HG02870 (cell line): ENCODE results near the gene STK24.
A peak's percentile ranks its signal among the peaks of the same experiment; 100 is the strongest.

ENCODE experiments used
- ATAC-seq: cut with Tn5 transposase; IDR thresholded peaks from one replicate; pipeline ENCODE4 v1.9.1; 2021; ENCODE audit warnings: mild to moderate bottlenecking, moderate library complexity; ENCODE audit not compliant: unreplicated experiment

STK24 gene

DNA sequence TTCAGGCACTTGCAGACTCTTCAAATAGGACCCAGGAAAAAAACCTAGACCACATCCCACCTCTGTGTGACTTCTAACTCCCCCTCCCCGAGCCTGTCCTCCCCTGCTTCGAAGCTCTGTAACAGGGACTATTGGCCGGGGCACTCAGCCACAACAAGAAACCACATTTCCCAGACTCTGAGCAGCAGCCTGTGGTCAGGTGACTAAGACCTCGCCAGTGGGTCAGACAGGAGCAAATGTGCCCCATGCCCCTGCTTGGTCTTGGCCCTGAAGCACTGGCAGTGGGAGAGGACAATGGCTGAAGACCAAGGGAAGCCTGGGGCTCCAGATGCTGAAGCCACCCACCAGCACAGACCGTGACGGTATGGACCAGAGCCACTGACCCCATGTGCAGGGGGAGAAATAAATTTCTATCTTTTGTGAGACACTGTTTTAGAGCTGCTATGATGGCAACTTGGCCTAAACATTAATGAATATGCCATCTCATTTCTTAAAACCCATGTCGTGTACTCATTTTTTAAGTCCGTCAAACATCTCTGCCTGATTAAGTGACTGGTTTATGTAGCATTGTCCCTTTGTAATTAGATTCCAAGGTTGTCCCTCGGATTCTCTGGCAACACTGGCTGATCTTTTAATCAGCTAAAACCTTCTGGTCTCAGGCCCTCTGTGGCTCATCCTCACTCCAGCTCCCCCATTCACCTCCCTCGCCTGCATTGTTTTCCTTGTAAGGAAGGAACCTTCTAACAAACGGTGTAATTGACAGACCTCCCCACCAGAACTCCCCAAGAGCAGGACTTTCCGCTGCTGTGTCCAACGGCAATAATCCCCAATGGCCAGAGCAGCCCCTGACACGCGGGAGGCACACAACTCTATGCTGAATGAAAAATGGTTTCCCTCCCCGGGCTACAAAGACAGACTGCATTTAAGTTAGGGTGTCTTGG lies 98.4 kb downstream of the STK24 start:
- no peak for ATAC-seq

DNA sequence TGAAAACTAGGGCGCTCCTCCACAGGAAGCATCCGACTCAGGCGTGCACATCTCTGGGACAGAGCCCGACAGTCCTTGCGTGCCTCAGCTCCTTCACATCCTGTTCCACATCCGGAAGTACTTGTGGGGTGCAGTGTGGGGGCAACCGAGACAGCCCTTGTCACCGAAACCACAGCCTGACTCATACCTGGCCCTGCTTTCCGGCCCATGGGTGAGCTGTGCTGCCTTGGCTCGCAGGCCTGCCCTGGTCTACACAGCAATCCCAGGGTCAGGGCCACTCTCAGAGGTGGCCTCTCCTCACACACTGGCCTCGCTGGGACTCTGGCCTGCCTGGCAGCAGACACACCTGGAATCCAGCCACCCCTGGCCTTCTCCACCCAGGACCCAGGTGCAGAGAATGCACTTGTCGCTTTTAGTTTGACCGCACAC lies 100.4 kb downstream of the STK24 start:
- ATAC-seq, result peak; percentile 82

DNA sequence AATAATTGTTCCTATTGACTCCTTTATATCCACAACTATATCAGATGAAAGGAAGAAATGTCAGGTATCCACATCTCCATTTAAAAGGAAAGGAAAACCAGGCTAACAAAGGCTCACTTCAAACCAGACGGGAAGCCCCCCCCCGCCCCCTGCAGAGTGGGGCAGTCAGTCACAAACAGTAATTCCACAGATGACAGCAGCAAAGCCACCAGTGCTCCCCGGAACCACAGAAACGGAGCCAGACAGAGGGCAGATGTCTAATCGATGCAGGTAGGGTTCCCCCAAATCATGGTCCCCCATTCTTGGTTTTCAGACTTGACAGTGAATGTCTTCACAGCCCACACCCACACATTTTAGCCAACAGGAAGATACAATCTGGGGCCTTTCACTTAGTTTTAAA lies 100.8 kb downstream of the STK24 start:
- ATAC-seq, result peak; percentile 25

DNA sequence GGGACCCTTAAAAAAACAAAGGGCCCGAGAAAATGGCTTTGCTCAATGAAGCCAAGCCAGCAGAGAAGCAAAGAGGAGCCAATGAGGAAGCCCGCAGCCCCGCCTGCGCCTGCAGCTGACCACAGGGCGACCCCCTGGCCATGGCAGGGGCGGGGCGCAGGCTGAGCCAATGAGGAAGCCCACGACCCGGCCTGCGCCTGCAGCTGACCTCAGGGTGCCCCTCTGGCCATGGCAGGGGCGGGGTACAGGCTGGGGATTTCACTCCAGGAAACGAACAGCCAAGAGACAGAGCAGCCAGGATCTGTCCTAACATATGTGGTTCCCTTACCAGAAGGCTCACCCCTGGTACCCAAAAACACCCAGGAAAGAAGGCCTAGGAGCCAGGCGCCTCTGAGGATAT lies 101.4 kb downstream of the STK24 start:
- no peak for ATAC-seq

DNA sequence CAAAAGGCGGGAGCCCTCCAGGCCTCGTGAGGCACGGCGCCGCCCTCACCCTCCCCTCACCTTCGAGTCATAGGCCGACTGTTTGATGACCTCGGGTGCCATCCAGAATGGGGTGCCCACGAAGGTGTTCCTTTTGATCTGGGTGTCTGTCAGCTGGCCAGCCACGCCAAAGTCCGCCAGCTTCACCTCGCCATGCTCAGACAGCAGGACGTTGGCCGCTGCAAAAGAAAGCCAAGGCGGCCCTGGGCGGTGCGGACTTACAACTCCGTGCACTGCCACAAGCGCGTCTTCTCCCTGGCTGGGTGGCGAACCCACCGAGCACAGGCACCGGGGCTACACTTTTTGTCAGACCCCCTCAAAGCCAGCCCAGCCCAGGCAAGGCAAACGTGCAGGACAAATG lies 102.1 kb downstream of the STK24 start:
- ATAC-seq, result no peak

DNA sequence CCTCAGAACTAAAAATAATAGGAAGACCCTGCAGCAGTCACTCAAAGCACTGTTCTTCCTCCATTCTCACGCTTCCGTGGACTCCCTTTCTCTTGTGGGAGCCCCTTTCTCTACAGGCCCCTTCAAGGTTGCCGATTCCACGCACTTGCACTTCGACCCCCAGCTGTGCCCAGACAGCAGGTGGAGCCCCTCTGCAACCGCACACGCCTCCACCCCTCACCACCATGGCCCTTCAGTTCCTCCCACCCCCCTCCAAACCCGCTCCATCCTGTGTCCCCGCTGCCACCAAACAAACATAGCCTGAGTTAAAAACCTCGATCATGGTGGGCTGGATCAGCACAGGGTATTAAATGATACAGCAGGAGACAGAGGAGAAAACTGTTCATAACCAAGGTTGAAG lies 102.6 kb downstream of the STK24 start:
- ATAC-seq, result no peak

DNA sequence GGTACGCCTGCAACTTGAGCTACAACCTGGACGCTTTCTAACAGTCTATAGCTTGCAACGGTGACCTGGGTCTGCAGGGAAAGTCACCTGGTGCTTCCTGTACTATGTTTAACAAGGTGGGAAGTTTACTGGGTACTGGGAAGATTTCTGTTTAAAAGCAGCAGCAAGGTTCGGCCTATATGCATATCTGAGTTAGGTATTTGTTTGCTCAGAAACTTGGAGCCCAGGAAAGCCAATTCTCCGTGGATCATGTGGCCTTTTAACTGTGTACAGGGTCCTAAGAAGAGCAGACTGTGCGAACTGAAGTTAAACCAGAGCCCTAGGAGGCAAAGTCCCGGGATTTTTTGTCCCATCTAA lies 103.1 kb downstream of the STK24 start:
- no peak for ATAC-seq

DNA sequence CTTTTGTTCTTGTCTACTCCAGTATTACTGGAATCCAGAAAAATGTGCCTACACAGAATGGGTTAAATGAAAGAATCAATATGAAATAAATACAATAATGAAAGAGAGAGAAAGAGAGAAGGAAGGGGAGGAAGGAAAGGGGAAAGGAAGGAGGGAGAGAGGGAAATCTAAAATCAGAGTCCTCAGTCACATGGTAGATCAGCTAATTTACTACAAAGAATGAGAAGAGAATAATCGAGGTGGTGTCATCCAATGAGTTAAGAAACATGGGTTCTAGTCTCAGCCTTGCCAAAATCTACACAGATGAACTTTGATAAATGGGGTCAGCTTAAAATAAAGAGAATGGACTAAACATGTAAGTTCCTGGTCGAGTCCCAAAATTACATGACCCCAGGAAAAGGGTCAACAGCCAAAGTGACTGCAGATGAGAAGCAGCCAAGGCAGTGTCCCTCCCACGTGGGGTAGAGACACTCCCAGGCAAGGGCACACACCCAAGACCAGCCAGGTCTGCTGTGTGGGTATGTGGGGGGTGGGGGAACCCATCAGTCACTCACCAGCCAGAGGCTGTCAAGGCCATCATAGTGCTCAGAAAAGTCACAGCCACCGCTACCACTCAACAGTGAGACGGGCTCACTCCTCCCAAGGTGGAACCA lies 103.6 kb downstream of the STK24 start:
- no peak for ATAC-seq

DNA sequence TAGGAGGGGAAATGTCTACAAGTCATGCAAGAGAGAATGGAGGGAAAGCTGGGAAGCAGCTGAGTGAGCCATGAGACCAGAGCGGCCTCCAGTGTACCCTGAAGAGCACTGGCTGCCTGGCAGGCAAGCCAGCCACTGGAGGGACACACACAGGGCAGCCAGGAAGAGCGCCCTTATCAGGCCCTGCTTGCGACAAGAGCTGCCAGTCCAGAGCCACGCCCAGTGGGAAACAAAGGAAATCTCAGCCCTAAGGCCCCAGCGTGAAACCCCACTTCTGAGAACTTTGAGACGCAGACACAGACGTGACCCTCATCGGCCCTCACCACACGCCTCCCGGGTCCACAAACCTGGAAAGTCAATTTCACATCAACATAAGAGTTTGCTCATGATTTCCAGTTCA lies 105.0 kb downstream of the STK24 start:
- no peak for ATAC-seq

DNA sequence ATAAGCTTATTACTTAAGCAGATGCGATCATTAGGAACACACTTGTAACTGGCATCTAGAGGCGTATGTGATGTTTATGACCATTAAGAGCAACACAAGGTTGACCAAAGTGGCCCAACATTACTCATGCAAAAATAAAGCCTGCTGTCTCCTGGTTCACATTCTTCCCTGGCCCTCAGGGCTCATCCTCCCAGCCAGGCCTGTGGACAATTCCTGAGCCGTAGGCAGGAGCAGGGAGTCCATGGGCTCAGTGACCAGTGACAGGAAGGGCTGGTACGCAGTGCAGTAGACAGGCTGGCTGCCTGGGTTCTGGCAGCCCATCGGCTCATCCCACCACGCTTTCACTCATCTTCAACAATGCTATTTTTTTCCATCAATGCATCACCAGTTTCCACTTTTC lies 106.0 kb downstream of the STK24 start:
- no peak for ATAC-seq

DNA sequence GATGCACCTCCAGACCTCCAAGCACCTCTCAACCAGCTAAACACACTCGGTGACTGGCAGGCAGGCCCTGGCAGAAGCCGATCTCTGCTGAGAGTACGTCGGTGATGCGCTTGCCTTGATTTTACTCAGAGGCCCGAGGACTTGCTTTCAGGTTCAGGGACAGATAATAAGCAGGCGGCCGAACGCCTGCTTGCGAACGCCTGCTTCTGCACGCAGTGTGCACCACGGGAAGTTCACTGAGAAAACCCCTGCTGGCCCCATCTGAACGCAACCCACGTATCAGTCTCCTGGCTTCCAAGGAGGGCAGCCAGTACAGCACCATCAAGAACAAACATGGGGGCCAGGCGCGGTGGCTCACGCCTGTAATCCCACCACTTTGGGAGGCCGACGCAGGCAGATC lies 108.0 kb downstream of the STK24 start:
- no peak for ATAC-seq

DNA sequence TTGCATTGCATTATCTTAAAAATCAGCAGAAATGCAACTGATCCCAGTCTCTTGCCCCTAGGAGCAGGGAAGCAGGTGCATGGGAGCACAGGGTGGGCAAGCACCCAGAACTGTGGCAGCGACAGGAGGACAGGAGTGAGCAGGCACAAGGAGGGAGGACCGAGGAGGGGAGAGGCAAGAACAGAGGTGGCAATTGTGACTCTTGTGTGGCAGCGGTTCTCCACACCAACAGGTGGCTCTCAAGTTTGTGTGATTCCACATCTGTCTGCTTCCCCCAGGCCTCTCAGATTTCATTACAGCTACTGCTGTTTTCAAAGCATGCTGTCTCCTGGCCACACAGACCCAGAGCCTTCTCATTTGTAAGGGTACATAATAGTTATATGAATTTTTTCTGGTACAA lies 108.5 kb downstream of the STK24 start:
- no peak for ATAC-seq

DNA sequence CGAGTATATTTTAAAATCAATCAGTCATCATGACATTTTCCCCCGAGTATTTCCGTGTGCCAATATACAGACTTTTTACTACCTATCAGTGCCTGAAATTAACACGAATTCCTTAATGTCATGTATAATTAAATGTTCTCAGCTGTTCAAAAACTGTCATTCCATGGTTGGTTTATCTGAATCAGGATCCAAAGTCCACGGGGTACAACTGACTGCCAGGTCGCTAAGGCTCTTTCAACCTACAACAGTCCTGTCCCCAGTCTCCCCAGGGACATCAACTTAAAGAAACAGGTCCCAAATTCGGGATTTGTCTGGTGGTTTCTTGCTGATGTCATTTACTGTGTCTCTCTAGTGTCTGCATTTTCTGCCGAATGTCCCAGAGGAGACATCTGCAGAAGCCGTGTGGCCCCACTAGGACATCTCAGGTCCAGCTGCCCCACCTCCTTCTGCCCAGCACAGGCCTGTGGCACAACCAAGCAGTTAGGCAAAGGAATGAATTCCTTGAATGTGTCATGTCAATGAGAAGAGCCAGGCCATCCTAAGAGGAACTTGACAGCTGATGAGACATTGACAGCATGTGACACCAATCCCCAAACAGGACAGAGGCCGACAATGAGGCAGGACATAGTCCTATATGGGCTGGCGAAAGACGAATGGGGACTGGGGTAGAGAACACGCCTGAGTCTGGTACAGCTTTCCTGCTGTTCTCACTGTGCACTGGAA lies 109.5 kb downstream of the STK24 start:
- no peak for ATAC-seq

DNA sequence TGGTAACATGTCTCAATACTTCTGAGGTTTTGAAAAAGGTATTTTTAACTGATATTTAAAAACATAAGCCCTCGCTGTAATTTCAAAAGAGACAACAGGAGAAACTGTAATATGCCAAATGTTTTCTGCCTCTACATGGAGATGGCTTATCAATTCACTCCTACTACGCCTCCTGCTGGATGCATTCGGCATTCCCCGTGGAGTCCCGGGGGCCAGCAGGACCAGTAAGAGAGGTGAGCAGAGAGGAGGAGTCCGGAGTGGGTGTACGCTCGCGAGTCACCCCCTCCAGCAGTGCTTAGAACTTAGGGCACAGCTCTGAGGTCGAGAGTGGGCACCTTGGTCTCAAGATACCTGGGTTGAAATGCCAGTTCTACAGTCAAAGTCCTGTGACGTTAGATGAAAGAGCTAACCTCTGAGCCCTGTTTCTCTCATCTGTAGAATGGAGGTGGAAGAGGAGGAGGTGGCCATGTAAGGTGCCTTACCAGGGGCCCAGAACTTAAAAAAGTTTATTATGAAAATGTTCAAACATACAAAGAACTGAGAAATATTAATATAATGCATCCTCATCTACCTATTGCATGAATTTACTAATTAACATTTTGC lies 110.2 kb downstream of the STK24 start:
- no peak for ATAC-seq

DNA sequence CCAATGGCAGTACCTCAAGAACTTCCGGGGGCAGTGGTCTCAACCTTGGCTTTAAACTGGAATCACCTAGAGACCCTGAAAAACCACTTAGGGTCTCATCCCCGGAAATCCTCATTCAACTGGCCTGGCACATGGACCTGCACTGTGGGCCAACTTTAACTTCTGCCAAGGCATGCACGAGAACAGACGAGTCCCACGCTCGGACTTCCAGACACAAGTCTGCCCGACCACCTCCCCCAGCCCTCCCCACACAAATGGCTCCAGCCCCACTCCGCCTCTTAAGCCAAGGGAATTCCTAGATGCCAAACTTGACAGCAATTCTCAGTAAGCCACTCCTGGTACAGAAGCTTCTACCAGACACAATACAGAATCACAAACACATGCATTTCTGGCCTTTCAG lies 114.0 kb downstream of the STK24 start:
- no peak for ATAC-seq

DNA sequence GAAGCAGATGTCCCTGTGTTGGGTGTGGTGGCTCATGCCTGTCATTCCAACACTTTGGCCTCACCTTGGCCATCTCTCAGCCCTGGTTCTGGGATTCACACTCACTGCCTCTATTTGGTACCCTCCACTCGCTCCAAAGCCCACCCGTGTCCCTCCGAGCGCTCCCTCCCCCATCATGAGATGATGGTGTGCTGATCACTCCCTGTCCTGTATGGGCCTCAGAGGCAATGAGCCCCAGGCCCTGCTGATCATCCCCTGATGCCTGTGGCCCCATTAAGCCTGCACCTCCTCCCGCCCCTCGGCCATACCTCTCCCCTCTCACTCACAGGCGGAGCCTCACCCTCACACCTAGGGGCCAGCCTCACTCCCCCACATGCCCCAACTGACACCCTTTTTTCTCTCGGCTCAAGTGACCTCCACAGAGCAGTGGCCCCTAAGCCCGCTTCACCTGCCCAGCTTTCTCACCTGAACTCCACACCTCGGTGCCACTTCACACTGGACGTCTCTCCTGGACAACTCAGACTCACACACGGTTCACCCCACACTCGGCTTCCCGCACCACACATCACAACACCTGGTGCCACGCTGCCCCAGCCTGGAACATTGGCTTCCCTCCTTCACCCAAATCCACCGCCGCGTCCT lies 114.5 kb downstream of the STK24 start:
- ATAC-seq, result no peak

DNA sequence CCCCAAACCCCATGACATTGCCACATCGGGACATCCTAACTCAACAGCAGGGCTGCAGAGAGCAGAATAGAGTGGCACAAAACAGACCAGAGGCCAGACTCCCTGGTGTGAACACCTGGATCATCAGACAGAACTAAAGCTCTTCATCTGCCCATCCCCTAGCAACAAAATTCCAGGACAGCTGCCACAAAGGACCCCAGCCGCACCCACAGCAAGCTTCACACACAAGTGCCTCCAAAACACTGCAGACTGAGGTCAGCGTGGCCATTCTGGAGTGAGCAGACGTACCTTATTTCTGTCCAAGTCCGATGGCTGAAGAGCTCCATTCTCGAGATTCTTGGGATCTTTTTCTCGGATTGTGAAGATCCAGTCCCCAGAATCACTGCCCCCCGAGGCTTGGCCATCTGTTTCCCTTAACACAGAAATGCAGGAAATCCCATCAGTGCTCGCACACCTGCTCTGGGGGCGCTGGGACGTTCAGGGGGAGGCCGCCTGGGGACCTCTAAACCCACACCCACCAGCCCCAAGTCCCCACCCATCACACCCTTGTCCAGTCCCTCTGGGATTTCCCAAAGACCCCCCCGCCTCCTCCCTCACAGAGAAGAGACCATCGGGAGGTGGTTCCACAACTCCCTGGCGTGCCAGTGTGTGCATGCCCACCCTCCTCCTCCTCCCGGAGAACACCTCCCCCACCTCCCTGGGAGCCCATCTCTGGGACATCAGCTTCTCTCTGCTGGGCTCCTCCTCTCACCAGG lies 115.2 kb downstream of the STK24 start:
- ATAC-seq, result no peak

DNA sequence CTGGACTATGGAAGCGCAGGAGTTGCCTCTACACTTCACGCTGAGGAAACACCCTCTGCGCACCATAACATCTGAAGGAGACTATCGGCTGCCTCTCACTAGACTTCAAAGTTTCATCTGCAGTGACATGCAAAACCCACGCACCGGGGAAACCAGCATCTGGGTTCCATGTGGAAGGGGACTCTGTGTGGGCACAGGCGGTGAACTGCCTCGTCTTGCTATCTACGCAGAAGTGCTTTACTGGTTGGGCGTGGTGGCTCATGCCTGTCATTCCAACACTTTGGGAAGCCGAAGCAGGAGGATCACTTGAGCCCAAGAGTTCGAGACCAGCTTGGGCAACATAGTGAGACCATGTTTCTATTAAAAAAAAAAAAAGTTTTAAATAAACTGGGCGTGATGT lies 116.4 kb downstream of the STK24 start:
- ATAC-seq, result no peak

DNA sequence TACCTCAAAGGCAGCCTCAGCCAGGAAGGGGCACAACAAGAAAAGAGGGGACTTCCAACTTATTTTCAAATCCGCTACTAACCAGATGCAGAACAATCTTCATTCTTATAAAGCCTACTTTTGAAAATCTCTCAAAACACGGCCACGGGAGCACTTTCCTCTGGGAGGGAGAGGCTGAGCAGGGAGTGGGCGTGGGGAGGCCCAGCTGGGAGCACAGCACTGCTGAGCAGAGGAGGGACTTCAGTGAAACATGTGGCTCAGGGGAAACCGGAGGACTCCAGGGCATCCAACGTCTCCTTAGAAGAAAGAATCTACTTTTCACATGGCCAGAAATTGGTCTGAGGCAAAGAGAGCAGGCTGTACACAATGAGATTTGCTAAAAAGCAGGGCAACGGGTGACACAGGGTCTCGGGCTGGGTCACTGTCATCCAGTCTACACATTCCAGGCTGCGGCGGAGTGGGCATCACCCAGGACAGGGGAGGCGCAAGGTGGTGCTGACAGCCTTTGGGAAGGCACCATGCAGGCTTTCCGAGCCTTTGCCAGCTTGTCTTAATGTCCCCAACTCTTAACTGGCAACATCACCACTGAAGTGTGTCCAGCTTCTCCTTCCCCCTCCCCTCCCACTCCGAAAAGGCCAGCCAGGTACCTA lies 117.1 kb downstream of the STK24 start:
- ATAC-seq, result no peak
